ENCODE results near the gene ZCCHC17.

Gene ZCCHC17

DNA sequence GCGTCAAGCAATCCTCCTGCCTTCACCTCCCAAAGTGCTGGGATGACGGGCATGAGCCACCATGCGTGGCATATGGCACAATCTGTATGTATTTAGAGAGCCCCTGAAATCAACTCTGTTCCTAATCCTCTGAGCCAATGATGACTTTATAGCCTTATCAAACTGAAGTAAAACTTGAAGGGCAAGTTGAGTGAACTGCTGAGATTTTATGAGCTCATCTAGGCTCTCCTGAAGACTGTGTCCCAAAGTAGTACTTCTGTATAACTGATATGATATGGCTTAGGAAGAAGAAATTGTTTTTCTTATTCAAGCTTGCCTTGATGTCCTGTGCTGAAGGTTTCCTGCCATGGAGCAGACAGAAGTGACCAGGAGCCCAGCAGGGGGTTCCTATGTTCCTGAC lies 33.4 kb upstream of the ZCCHC17 start:
- 100% methylated on average over 3 of the region's 3 CpGs for WGBS
- H4K8ac ChIP-seq (ENCODE audit: low read length): no peak overlapping the region
- H3K4me2 ChIP-seq (ENCODE audit: low read length, poor library complexity, severe bottlenecking): no peak overlapping the region
- H2BK15ac ChIP-seq (ENCODE audit: low read depth, poor library complexity, severe bottlenecking): no peak overlapping the region
- no peak overlapping the region for H3K9ac ChIP-seq (ENCODE audit: low read length)
- H3K27ac ChIP-seq (ENCODE audit: low read length, poor library complexity, severe bottlenecking): no peak overlapping the region
- H3K4me1 ChIP-seq (ENCODE audit: control insufficient read depth, insufficient read depth, low read depth, low read length): no peaks in the 10 kb centered on the region
- H3K27me3 ChIP-seq (ENCODE audit: control insufficient read depth in 1 of 2, insufficient read depth in 1 of 2, low read length in 2 of 2): no peaks in the 10 kb centered on the region
- peaks cover 30 to 86% of the 10 kb centered on the region in 2 experiments for H3K36me3 ChIP-seq (ENCODE audit: control insufficient read depth in 1 of 2, insufficient read depth in 2 of 2, low read depth in 1 of 2, low read length in 2 of 2)
- H3K18ac ChIP-seq (ENCODE audit: low read depth in 1 of 2, low read length in 2 of 2): no peak overlapping the region
- no peak for DNase-seq
- H4K91ac ChIP-seq (ENCODE audit: low read length): no peak overlapping the region
- H2BK120ac ChIP-seq (ENCODE audit: low read depth, low read length): no peak overlapping the region
- H3K79me1 ChIP-seq (replicated peaks; ENCODE audit: low read length, poor library complexity, severe bottlenecking): peaks cover 6% of the 10 kb centered on the region
- no peak overlapping the region for H2AFZ ChIP-seq (ENCODE audit: low read depth, low read length)
- H3K23ac ChIP-seq (ENCODE audit: low read length in 2 of 2): no peak overlapping the region
- H2BK5ac ChIP-seq (ENCODE audit: low read depth, low read length, poor library complexity, severe bottlenecking): no peak overlapping the region
- no peak overlapping the region for H3K4me3 ChIP-seq (ENCODE audit: insufficient read depth in 1 of 2, low read depth in 1 of 2, low read length in 2 of 2)
- H2BK12ac ChIP-seq (ENCODE audit: low read length in 2 of 2): no peak overlapping the region
- no peak overlapping the region for H3K4ac ChIP-seq (ENCODE audit: low read depth in 1 of 2, low read length in 2 of 2)
- H3K9me3 ChIP-seq (ENCODE audit: control insufficient read depth, low read length): no peaks in the 10 kb centered on the region
- H3K14ac ChIP-seq (ENCODE audit: low read length in 2 of 2): no peak overlapping the region
- H2AK5ac ChIP-seq (ENCODE audit: low read length, severe bottlenecking): no peak overlapping the region

DNA sequence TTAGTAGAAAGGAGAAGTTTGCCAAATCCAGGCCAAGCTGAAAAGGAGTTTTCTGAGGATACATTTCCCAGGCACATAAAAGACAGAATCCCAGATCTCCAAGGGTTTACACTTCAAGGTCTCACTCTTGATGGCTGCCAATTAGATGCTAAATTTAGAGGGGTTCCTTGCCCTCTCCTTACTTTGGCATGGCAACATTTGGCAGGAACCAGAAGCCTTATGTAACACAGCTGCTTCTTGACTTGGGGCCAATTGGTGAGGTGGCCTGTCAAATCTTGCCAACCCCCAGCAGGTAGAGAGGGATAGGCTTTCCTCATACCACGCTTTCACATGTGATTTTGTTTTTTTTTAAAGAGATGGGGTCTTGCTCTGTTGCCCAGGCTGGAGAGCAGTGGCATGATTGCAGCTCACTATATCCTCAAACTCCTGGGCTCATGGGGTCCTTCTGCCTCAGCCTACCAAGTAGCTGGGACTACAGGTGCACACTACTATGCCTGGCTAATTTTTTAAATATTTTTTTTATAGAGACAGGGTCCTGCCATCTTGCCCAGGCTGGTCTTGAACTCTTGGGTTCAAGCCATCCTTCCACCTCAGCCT lies 31.9 kb upstream of the ZCCHC17 start:
- Histone ChIP-seq H4K8ac (ENCODE audit: low read length) (no peak overlapping the region), H2BK120ac (ENCODE audit: low read depth, low read length) (no peak overlapping the region), H3K23ac (ENCODE audit: low read length in 2 of 2) (no peak overlapping the region), H3K4ac (ENCODE audit: low read depth in 1 of 2, low read length in 2 of 2) (no peak overlapping the region), H3K9ac (ENCODE audit: low read length) (no peak overlapping the region), H3K18ac (ENCODE audit: low read depth in 1 of 2, low read length in 2 of 2) (no peak overlapping the region), H2AK5ac (ENCODE audit: low read length, severe bottlenecking) (no peak overlapping the region), H3K79me1 (replicated peaks; ENCODE audit: low read length, poor library complexity, severe bottlenecking) (peaks cover 6% of the 10 kb centered on the region), H2BK12ac (ENCODE audit: low read length in 2 of 2) (no peak overlapping the region), H3K9me3 (ENCODE audit: control insufficient read depth, low read length) (no peaks in the 10 kb centered on the region), H2AFZ (ENCODE audit: low read depth, low read length) (no peak overlapping the region), H3K14ac (ENCODE audit: low read length in 2 of 2) (no peak overlapping the region), H3K4me2 (ENCODE audit: low read length, poor library complexity, severe bottlenecking) (no peak overlapping the region), H2BK5ac (ENCODE audit: low read depth, low read length, poor library complexity, severe bottlenecking) (no peak overlapping the region), H3K27ac (ENCODE audit: low read length, poor library complexity, severe bottlenecking) (no peak overlapping the region), H3K27me3 (ENCODE audit: control insufficient read depth in 1 of 2, insufficient read depth in 1 of 2, low read length in 2 of 2) (no peaks in the 10 kb centered on the region), H2BK15ac (ENCODE audit: low read depth, poor library complexity, severe bottlenecking) (no peak overlapping the region), H4K91ac (ENCODE audit: low read length) (no peak overlapping the region), H3K4me1 (ENCODE audit: control insufficient read depth, insufficient read depth, low read depth, low read length) (no peaks in the 10 kb centered on the region), H3K36me3 (ENCODE audit: control insufficient read depth in 1 of 2, insufficient read depth in 2 of 2, low read depth in 1 of 2, low read length in 2 of 2) (peaks cover 33 to 87% of the 10 kb centered on the region in 2 experiments), H3K4me3 (ENCODE audit: insufficient read depth in 1 of 2, low read depth in 1 of 2, low read length in 2 of 2) (no peak overlapping the region)
- DNase-seq: no peak
- 100% methylated on average over 1 of the region's 1 CpG for WGBS

DNA sequence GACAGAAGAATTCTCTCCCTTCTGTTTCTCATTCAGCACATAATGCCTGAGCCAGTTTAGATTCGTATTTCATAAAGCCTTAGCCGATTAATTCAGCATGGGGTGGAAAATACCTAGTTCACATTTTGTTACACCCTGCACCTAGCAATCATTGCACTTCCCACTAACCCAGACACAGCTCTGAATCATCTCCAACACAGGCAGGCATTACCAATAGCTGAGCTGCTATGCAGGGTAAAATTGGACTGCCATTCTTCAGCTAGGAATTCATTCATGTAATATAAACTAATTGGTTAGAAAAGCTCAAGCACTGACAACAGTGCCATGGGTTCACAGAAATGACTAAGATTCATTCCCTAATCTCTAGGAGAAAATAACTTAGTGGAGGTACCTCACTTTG lies 30.3 kb upstream of the ZCCHC17 start:
- no peak overlapping the region for H3K27ac ChIP-seq (ENCODE audit: low read length, poor library complexity, severe bottlenecking)
- no peak overlapping the region for H3K23ac ChIP-seq (ENCODE audit: low read length in 2 of 2)
- no peak overlapping the region for H4K8ac ChIP-seq (ENCODE audit: low read length)
- H3K36me3 ChIP-seq (ENCODE audit: control insufficient read depth in 1 of 2, insufficient read depth in 2 of 2, low read depth in 1 of 2, low read length in 2 of 2): peaks cover 25 to 90% of the 10 kb centered on the region in 2 experiments
- no peak overlapping the region for H4K91ac ChIP-seq (ENCODE audit: low read length)
- H3K4me3 ChIP-seq (ENCODE audit: insufficient read depth in 1 of 2, low read depth in 1 of 2, low read length in 2 of 2): no peak overlapping the region
- H3K14ac ChIP-seq (ENCODE audit: low read length in 2 of 2): no peak overlapping the region
- no peak overlapping the region for H3K9ac ChIP-seq (ENCODE audit: low read length)
- H2BK5ac ChIP-seq (ENCODE audit: low read depth, low read length, poor library complexity, severe bottlenecking): no peak overlapping the region
- 100% methylated on average over 2 of the region's 2 CpGs for WGBS
- no peak for DNase-seq
- no peak overlapping the region for H2BK15ac ChIP-seq (ENCODE audit: low read depth, poor library complexity, severe bottlenecking)
- H3K4ac ChIP-seq (ENCODE audit: low read depth in 1 of 2, low read length in 2 of 2): no peak overlapping the region
- no peak overlapping the region for H2AFZ ChIP-seq (ENCODE audit: low read depth, low read length)
- H3K79me1 ChIP-seq (replicated peaks; ENCODE audit: low read length, poor library complexity, severe bottlenecking): peaks cover 8% of the 10 kb centered on the region
- H2BK120ac ChIP-seq (ENCODE audit: low read depth, low read length): no peak overlapping the region
- H3K4me1 ChIP-seq (ENCODE audit: control insufficient read depth, insufficient read depth, low read depth, low read length): no peaks in the 10 kb centered on the region
- no peak overlapping the region for H3K18ac ChIP-seq (ENCODE audit: low read depth in 1 of 2, low read length in 2 of 2)
- no peak overlapping the region for H2BK12ac ChIP-seq (ENCODE audit: low read length in 2 of 2)
- no peaks in the 10 kb centered on the region for H3K27me3 ChIP-seq (ENCODE audit: control insufficient read depth in 1 of 2, insufficient read depth in 1 of 2, low read length in 2 of 2)
- no peaks in the 10 kb centered on the region for H3K9me3 ChIP-seq (ENCODE audit: control insufficient read depth, low read length)
- no peak overlapping the region for H3K4me2 ChIP-seq (ENCODE audit: low read length, poor library complexity, severe bottlenecking)
- H2AK5ac ChIP-seq (ENCODE audit: low read length, severe bottlenecking): no peak overlapping the region

DNA sequence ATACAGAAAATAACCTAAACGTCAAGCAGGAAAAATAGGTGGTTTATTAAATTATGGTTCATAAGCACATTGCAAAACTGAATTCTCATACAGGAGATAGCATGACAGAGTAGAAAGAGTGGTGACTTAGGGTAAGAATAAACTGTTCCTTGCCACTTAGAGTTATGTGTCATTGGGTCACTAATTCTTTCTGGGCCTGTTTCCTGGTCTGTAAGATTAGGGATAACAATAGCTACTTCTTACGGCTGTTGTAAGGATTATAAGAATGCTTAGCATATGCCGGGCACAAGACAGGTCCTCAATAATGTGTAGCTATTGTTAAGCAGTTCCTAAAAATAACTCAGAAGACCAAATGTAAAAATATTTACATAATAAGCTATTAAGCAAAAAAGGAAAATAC lies 24.5 kb upstream of the ZCCHC17 start:
- no peak overlapping the region for H3K23ac ChIP-seq (ENCODE audit: low read length in 2 of 2)
- no peak overlapping the region for H2AFZ ChIP-seq (ENCODE audit: low read depth, low read length)
- H2BK120ac ChIP-seq (ENCODE audit: low read depth, low read length): no peak overlapping the region
- no peak overlapping the region for H4K91ac ChIP-seq (ENCODE audit: low read length)
- H3K9ac ChIP-seq (ENCODE audit: low read length): no peak overlapping the region
- no peak overlapping the region for H2AK5ac ChIP-seq (ENCODE audit: low read length, severe bottlenecking)
- no peak overlapping the region for H3K18ac ChIP-seq (ENCODE audit: low read depth in 1 of 2, low read length in 2 of 2)
- H3K9me3 ChIP-seq (ENCODE audit: control insufficient read depth, low read length): no peaks in the 10 kb centered on the region
- H3K14ac ChIP-seq (ENCODE audit: low read length in 2 of 2): no peak overlapping the region
- H3K4me1 ChIP-seq (ENCODE audit: control insufficient read depth, insufficient read depth, low read depth, low read length): no peaks in the 10 kb centered on the region
- no peak overlapping the region for H4K8ac ChIP-seq (ENCODE audit: low read length)
- no peaks in the 10 kb centered on the region for H3K27me3 ChIP-seq (ENCODE audit: control insufficient read depth in 1 of 2, insufficient read depth in 1 of 2, low read length in 2 of 2)
- no peak overlapping the region for H2BK5ac ChIP-seq (ENCODE audit: low read depth, low read length, poor library complexity, severe bottlenecking)
- no peak overlapping the region for H2BK12ac ChIP-seq (ENCODE audit: low read length in 2 of 2)
- no peak overlapping the region for H3K4ac ChIP-seq (ENCODE audit: low read depth in 1 of 2, low read length in 2 of 2)
- H3K4me2 ChIP-seq (ENCODE audit: low read length, poor library complexity, severe bottlenecking): no peak overlapping the region
- no peak overlapping the region for H2BK15ac ChIP-seq (ENCODE audit: low read depth, poor library complexity, severe bottlenecking)
- no peak overlapping the region for H3K4me3 ChIP-seq (ENCODE audit: insufficient read depth in 1 of 2, low read depth in 1 of 2, low read length in 2 of 2)
- H3K27ac ChIP-seq (ENCODE audit: low read length, poor library complexity, severe bottlenecking): no peak overlapping the region
- WGBS: 100% methylated on average over 2 of the region's 3 CpGs
- peaks cover 21 to 88% of the 10 kb centered on the region in 2 experiments for H3K36me3 ChIP-seq (ENCODE audit: control insufficient read depth in 1 of 2, insufficient read depth in 2 of 2, low read depth in 1 of 2, low read length in 2 of 2)
- no peak for DNase-seq
- peaks cover 22% of the 10 kb centered on the region for H3K79me1 ChIP-seq (replicated peaks; ENCODE audit: low read length, poor library complexity, severe bottlenecking)

Data from mesenchymal stem cell (in vitro differentiated cells and primary cell).